Measurements from ENCODE around the gene VAV2. TPM values are rescaled to one million over a fixed set of nuclear protein-coding genes. Genes with fewer than 3 reads are reported as not detected.

VAV2 gene
- total RNA-seq, 3 donors from 2014 or later (not counting 1 experiment from before 2014, with no cell fraction given) = 3.9 to 5.1 (median 4.8) TPM

- no peak for TF ChIP-seq CTCF (IDR thresholded peaks at IDR 0.05)
- Histone ChIP-seq H3K4me3 (ENCODE audit: low read length) (no peak overlapping the region), H3K9me3 (ENCODE audit: control insufficient read depth, insufficient read depth, low read length) (no peaks in the 10 kb centered on the region), H3K27me3 (ENCODE audit: control insufficient read depth, insufficient read depth, low read length) (no peaks in the 10 kb centered on the region), H3K27ac (ENCODE audit: low read length) (no peak overlapping the region), H3K4me1 (ENCODE audit: control insufficient read depth, insufficient read depth, low read length) (peaks cover 20% of the 10 kb centered on the region), H3K36me3 (ENCODE audit: control insufficient read depth, insufficient read depth, low read length) (no peaks in the 10 kb centered on the region)
- WGBS (ENCODE audit: insufficient coverage) = 83% methylated on average over 4 of the region's 4 CpGs
- Mint-ChIP-seq H3K27ac (no peak overlapping the region), H3K27me3 (ENCODE audit: low read depth in 2 of 2) (no peaks in the 10 kb centered on the region), H3K9me3 (no peaks in the 10 kb centered on the region), H3K4me1 (peaks cover 0 to 5% of the 10 kb centered on the region in 2 donors), H3K36me3 (no peaks in the 10 kb centered on the region), H3K4me3 (no peak overlapping the region)
- intact Hi-C loops (cut with micrococcal nuclease) = no loop called here
- no peak for ATAC-seq
- DNase-seq = no peak
These were observed 137.4 kb downstream of the VAV2 start for GRCh38 chr9:133854765-133855164.

GRCh38 chr9:133854048-133854447, 138.1 kb downstream of the VAV2 start:
- DNase-seq = no peak
- H3K4me1 Mint-ChIP-seq = peaks cover 0 to 5% of the 10 kb centered on the region in 2 donors
- Histone ChIP-seq H3K36me3 (ENCODE audit: control insufficient read depth, insufficient read depth, low read length) (no peaks in the 10 kb centered on the region), H3K27me3 (ENCODE audit: control insufficient read depth, insufficient read depth, low read length) (no peaks in the 10 kb centered on the region), H3K4me1 (ENCODE audit: control insufficient read depth, insufficient read depth, low read length) (peaks cover 20% of the 10 kb centered on the region), H3K4me3 (ENCODE audit: low read length) (no peak overlapping the region), H3K27ac (ENCODE audit: low read length) (no peak overlapping the region), H3K9me3 (ENCODE audit: control insufficient read depth, insufficient read depth, low read length) (no peaks in the 10 kb centered on the region)
- intact Hi-C loops (cut with micrococcal nuclease) = no loop called here
- H3K36me3 Mint-ChIP-seq = no peaks in the 10 kb centered on the region
- H3K27ac Mint-ChIP-seq = no peak overlapping the region
- no peaks in the 10 kb centered on the region for H3K9me3 Mint-ChIP-seq
- ATAC-seq = no peak
- no peak for TF ChIP-seq CTCF (IDR thresholded peaks at IDR 0.05)
- H3K27me3 Mint-ChIP-seq (ENCODE audit: low read depth in 2 of 2) = no peaks in the 10 kb centered on the region
- WGBS (ENCODE audit: insufficient coverage) = 93% methylated on average over 6 of the region's 6 CpGs
- H3K4me3 Mint-ChIP-seq = no peak overlapping the region

GRCh38 chr9:133853331-133853730, 138.8 kb downstream of the VAV2 start:
- no peaks in the 10 kb centered on the region for H3K36me3 Mint-ChIP-seq
- no peaks in the 10 kb centered on the region for H3K27me3 ChIP-seq (ENCODE audit: control insufficient read depth, insufficient read depth, low read length)
- H3K4me1 ChIP-seq (ENCODE audit: control insufficient read depth, insufficient read depth, low read length) = peaks cover 20% of the 10 kb centered on the region
- no peaks in the 10 kb centered on the region for H3K27me3 Mint-ChIP-seq (ENCODE audit: low read depth in 2 of 2)
- 94% methylated on average over 7 of the region's 7 CpGs for WGBS (ENCODE audit: insufficient coverage)
- no peak overlapping the region for H3K27ac Mint-ChIP-seq
- DNase-seq = no peak
- intact Hi-C loops (cut with micrococcal nuclease) = no loop called here
- no peak overlapping the region for H3K27ac ChIP-seq (ENCODE audit: low read length)
- H3K4me3 ChIP-seq (ENCODE audit: low read length) = no peak overlapping the region
- no peaks in the 10 kb centered on the region for H3K9me3 Mint-ChIP-seq
- no peak for ATAC-seq
- H3K36me3 ChIP-seq (ENCODE audit: control insufficient read depth, insufficient read depth, low read length) = no peaks in the 10 kb centered on the region
- no peaks in the 10 kb centered on the region for H3K9me3 ChIP-seq (ENCODE audit: control insufficient read depth, insufficient read depth, low read length)
- H3K4me3 Mint-ChIP-seq = no peak overlapping the region
- no peak for TF ChIP-seq CTCF (IDR thresholded peaks at IDR 0.05)
- H3K4me1 Mint-ChIP-seq = peaks cover 0 to 5% of the 10 kb centered on the region in 2 donors

GRCh38 chr9:133852431-133852830, 139.7 kb downstream of the VAV2 start:
- intact Hi-C loops (cut with micrococcal nuclease) = no loop called here
- no peaks in the 10 kb centered on the region for H3K36me3 Mint-ChIP-seq
- H3K9me3 Mint-ChIP-seq = no peaks in the 10 kb centered on the region
- no peak overlapping the region for H3K27ac Mint-ChIP-seq
- WGBS (ENCODE audit: insufficient coverage) = 89% methylated on average over 6 of the region's 6 CpGs
- H3K27ac ChIP-seq (ENCODE audit: low read length) = no peak overlapping the region
- H3K4me3 ChIP-seq (ENCODE audit: low read length) = no peak overlapping the region
- DNase-seq (no peak), ATAC-seq (no peak)
- no peaks in the 10 kb centered on the region for H3K27me3 Mint-ChIP-seq (ENCODE audit: low read depth in 2 of 2)
- no peak overlapping the region for H3K4me3 Mint-ChIP-seq
- H3K36me3 ChIP-seq (ENCODE audit: control insufficient read depth, insufficient read depth, low read length) = no peaks in the 10 kb centered on the region
- H3K27me3 ChIP-seq (ENCODE audit: control insufficient read depth, insufficient read depth, low read length) = no peaks in the 10 kb centered on the region
- no peak for TF ChIP-seq CTCF (IDR thresholded peaks at IDR 0.05)
- H3K9me3 ChIP-seq (ENCODE audit: control insufficient read depth, insufficient read depth, low read length) = no peaks in the 10 kb centered on the region
- peaks cover 20% of the 10 kb centered on the region for H3K4me1 ChIP-seq (ENCODE audit: control insufficient read depth, insufficient read depth, low read length)
- peaks cover 0 to 5% of the 10 kb centered on the region in 2 donors for H3K4me1 Mint-ChIP-seq
